Hematopoietic multipotent progenitor cell treated with erythropoietin and hydrocortisone succinate and interleukin-3 and kit ligand, for 17 days (in vitro differentiated cells): Measurements from ENCODE around the gene VSIR.
A peak's percentile ranks its signal among the peaks of the same experiment; 100 is the strongest.

ENCODE experiments used
- DNase-seq: peaks from one replicate; pipeline ENCODE4 v3.0.0-alpha.2; 2015; ENCODE audit warnings: low spot score

VSIR gene

GRCh38 chr10:71782221-71782916 lies 9.0 kb upstream of the VSIR start:
- DNase-seq: no peak

GRCh38 chr10:71780719-71781118 lies 7.4 kb upstream of the VSIR start:
- no peak for DNase-seq

GRCh38 chr10:71780156-71780555 lies 6.8 kb upstream of the VSIR start:
- no peak for DNase-seq

- DNase-seq: no peak
These were observed 6.3 kb upstream of the VSIR start for GRCh38 chr10:71779641-71780040.

GRCh38 chr10:71778071-71778825 lies 4.9 kb upstream of the VSIR start:
- no peak for DNase-seq

- no peak for DNase-seq
These were observed 4.1 kb upstream of the VSIR start for GRCh38 chr10:71777213-71777985.

GRCh38 chr10:71776481-71776925 lies 3.2 kb upstream of the VSIR start:
- no peak for DNase-seq

GRCh38 chr10:71774916-71775702 lies 1.8 kb upstream of the VSIR start:
- no peak for DNase-seq

GRCh38 chr10:71772832-71773220 lies 494 bp downstream of the VSIR start:
- DNase-seq: peak; percentile 59

GRCh38 chr10:71771821-71772617 lies 1.3 kb downstream of the VSIR start:
- peak; percentile 91 for DNase-seq

- DNase-seq: peak; percentile 34
These were observed 2.1 kb downstream of the VSIR start for GRCh38 chr10:71771204-71771603.

- no peak for DNase-seq
These were observed 2.5 kb downstream of the VSIR start for GRCh38 chr10:71770789-71771188.

- no peak for DNase-seq
These were observed 3.1 kb downstream of the VSIR start for GRCh38 chr10:71770255-71770654.

GRCh38 chr10:71769279-71769823 lies 4.0 kb downstream of the VSIR start:
- no peak for DNase-seq

- DNase-seq: no peak
These were observed 5.8 kb downstream of the VSIR start for GRCh38 chr10:71767420-71768035.

GRCh38 chr10:71766717-71767419 lies 6.5 kb downstream of the VSIR start:
- peak; percentile 93 for DNase-seq

GRCh38 chr10:71765906-71766716 lies 7.2 kb downstream of the VSIR start:
- DNase-seq: no peak

- DNase-seq: no peak
These were observed 8.0 kb downstream of the VSIR start for GRCh38 chr10:71765176-71765904.
